HS-5 (cell line): ENCODE data around the gene RFXANK.
"Not testable (repeated sequence)": the region's sequence is repeated elsewhere in the genome, so short reads cannot be mapped to it uniquely, and the experiment has no call there.

Experiments used
- DNase-seq: peaks from one replicate; pipeline ENCODE4 v3.0.0-alpha.2; 2012; ENCODE audit warnings: low read depth

The RFXANK gene

GRCh38 chr19:19170053-19170872 is 21.8 kb upstream of the RFXANK start, which contains the start of gene MEF2B:
TSS of gene MEF2B (minus strand) at chr19:19170263. CDS start at chr19:19150735, 19,528 bp downstream.
- no peak for DNase-seq

GRCh38 chr19:19170873-19171672 is 21.0 kb upstream of the RFXANK start:
- no peak for DNase-seq

GRCh38 chr19:19171821-19172532 is 20.1 kb upstream of the RFXANK start:
- no peak for DNase-seq

GRCh38 chr19:19173243-19173642 is 18.8 kb upstream of the RFXANK start:
- not testable (repeated sequence) for DNase-seq

- no peak for DNase-seq
These were observed 15.1 kb upstream of the RFXANK start for GRCh38 chr19:19176950-19177349.

GRCh38 chr19:19179548-19180441 is 12.3 kb upstream of the RFXANK start:
- no peak for DNase-seq

- DNase-seq: no peak
These were observed 10.5 kb upstream of the RFXANK start for GRCh38 chr19:19181488-19181998.

DNA sequence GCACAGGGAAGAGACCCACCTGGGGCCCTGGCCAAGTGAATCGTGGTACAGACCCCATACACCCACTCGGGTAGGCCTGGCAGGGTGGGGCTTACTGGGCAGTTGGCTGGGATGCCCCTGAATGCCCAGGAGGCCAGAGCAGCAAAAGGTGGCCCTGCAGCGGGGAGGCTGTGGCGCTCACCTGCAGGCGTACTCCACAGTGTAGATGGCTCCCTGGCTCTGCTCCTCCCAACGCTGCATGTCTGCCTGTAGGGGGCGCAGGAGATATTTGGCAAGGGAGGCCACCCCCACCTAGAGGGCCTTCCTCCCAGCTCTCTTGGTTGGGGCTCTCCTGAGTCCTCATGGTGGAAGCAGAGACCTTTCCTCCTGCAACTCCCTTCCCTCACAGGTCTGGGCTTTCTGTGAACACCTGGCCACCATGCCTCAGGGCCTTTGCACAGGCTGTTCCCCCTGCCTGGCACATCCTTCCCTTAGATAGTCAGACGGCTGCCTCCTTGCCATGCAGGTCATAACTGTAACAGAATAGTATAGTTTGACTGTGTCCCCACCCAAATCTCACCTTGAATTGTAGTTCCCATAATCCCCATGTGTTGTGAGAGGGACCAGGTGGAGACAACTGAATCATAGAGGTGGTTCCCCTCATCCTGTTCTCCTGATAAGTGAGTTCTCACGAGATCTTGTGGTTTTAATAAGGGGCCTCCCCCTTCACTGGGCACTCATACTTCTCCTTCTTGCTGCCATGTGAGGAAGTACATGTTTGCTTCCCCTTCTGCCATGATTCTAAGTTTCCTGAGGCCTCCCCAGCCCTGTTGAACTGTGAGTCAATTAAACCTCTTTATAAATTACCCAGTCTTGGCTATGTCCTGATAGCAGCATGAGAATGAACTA is 6.0 kb upstream of the RFXANK start:
- DNase-seq: no peak

DNA sequence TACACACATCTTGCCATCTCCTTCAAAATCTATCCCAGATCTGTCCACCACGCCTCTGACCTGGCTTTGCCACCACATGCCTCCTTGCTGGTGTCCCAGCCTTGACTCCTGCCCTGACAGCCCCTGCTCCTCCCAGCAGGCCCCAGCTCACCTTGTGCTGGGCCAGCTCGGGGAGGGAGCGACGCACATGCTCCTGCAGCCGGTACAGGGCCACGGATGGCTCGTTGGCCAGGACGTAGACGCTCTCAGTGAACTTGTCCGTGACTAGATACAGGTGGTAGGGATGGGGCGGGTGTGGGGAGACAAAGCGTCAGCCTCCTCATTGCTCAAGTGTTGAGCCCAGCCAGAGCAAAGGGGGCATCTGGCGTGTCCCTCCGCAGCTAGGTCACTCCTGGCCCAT is 5.3 kb upstream of the RFXANK start:
- no peak for DNase-seq

DNA sequence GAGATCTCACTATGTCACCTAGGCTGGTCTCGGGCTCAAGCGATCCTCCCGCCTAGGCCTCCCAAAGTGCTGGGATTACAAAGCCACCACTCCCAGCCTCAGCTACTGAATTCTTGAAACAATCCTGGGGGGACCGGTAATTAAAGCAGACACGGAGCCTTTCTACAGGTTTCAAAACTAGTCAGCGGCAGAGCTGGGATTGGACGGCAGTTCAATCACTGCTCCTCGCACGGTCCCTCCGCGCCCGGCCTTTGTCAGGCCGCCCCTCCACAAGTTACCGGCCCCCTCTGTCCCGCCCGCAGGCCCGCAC is 335 bp upstream of the RFXANK start:
- no peak for DNase-seq

DNA sequence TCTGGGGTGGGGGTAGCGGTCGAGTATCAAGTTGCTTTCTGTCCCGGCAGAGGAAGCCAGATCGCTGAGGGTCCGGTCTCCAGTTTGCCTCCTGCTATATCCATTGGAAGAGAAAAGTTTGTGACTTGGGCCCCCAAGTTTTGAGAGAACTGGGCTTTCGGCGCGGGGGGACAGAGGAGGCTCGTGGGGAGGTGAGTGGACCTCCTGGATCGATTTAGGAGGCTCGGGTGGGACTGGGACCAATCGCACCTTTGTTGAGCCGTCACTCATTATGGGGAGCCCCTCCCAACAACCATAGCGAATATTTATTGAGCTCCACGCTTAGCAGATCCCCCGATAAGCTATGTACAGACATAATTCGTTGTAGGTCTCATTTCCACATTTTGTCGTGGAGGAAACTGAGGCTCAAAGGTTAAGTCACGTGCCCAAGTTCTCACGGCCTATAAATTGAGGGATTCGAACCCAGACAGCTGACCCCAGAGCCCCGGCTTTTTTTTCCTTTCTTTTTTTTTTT is 909 bp downstream of the RFXANK start:
- DNase-seq: no peak

DNA sequence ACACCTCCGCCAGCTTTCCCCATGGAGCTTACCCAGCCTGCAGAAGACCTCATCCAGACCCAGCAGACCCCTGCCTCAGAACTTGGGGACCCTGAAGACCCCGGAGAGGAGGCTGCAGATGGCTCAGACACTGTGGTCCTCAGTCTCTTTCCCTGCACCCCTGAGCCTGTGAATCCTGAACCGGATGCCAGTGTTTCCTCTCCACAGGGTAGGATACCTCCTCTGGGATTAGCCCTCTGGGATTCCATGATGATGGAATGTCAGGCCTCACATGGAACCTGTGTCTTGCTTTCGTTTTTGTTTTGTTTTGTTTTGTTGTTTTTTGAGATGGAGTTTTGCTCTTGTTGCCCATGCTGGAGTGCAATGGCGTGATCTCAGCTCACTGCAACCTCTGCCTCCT is 1.9 kb downstream of the RFXANK start:
- no peak for DNase-seq

DNA sequence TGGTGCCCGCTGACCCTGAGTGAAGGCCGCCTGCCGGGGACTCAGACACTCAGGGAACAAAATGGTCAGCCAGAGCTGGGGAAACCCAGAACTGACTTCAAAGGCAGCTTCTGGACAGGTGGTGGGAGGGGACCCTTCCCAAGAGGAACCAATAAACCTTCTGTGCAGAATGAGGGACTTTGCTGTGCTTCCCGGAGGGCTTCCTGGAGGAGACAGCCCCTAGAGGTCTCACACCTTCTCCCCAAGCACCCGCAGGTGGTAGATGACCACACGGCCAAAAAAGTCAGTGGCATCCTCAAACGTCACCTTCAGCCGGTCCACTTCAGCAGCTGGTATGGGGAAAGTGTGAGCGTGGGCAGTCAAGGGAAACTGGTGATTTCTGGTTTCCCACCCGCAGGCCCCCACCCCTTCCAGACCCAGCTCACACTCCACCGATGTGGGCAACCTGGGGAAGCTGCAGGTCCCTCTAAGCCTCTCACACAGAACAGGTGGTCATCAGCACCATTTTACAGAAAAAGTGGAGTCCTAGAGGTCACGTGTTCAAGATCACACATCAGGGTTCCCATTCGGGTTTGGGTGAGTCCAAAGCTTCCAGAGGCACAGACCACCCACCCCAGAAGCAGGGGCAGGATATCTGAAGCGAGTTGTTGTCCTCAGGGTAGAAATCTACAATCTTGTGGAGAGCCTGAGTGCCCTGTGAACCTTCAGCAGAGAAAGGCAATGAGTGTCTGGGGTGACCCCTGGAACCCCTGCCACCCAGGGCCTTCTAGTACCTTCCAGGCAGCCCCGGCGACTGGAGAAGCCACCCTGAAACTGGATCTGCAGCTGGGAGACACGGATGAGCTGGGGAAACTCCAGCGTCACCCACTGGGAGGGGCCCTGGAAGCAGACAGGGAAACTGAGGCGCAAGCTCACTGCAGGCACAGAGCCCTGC is 9.9 kb downstream of the RFXANK start:
- no peak for DNase-seq

- DNase-seq: no peak
These were observed 10.6 kb downstream of the RFXANK start for GRCh38 chr19:19202707-19203011.

DNA sequence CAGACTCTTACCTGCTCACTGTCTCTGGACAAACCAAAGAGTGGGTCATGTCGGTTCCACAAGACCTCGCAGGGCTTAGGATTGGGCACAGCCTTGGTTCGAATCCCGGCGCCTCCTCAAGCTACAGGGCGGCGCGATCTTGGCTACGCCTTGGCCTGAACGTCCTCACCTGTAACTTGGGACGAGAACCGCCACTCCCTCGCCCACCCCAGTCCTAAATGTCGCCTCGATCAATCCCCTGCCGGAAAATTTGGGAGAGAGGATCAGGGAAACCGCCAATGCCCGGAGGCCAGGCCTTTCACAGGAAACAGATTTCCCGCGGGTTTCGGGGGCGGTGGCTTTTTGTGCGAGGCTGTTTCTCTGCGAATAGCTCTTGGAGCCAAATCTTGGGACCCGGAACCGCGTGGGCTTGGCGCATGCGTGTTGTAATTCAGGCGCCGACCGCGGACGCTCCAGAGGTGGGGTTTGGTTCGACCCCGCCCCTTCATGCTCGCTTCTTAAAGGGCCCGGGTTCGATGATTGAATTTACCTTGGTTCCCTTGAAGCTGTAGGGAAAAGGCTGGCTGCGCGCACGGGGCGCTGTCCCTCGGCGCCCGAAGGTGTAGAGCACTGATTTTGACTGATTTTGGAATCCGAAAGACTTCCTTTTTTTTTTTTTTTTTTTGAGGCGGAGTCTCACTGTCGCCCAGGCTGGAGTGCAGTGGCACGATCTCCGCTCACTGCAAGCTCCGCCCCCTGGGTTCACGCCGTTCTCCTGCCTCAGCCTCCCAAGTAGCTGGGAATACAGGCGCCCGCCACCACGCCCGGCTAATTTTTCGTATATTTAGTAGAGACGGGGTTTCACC is 11.2 kb downstream of the RFXANK start, which contains the start of gene NR2C2AP:
Gene NR2C2AP (minus strand): TSS at position 403 of the 845 bp plus-strand sequence. CDS start 354 bp downstream, at position 49.
- peak; percentile 76 for DNase-seq

- no peak for DNase-seq
These were observed 12.1 kb downstream of the RFXANK start for GRCh38 chr19:19204181-19204580.

DNA sequence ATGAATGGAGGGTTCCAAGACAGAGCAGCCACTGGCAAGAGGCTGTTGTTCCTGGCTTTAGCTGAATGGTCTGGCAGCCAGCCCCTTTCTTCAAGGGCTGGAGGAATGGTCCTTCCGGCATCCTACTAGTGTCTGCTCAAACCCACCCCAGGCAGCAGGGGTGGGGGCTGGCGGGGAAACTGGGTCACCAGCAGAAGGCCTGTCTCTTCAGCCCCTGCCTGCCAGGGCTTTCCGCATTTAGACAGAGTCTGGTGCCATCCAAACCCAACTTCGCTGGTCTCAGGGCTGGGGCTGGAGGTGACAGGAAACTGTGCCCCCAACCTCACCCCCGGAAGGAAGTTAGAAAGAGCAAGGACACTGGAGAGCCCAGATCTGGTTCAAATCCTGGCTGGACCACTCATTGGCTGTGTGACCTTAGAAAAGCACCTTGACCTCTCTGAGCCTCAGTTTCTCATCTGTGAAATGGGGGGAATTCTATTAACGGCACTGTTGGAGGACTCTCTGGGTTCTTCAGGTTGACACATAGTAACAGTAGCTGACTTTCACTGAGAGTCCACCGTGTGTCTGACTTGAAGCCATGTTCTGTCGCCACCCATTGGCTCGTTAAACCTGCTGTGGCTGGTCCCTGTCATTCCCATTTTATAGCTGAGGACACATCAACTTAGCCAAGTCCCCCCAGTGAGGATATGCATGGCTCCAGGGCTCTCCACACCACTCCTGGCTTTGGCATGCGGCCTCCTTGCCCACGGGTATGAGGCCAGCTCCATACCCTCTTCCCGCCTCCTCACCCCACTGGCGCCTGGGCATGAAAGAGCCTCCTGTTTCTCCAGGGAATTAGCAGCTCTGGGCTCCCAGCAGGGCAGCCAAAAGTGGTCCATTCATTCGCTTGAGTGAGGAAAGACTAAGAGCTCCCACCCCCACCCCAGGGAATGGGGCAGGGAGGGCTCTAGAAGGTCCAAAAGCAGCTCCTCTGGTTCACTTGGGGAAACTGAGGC is 13.7 kb downstream of the RFXANK start:
- no peak for DNase-seq
